CD14-positive monocyte (primary cell): ENCODE measurements around the gene ZMAT2. TPM values are rescaled to one million over a fixed set of nuclear protein-coding genes. Genes with fewer than 3 reads are reported as not detected.
"Not testable (repeated sequence)": the region's sequence is repeated elsewhere in the genome, so short reads cannot be mapped to it uniquely, and the experiment has no call there.

Experiments
- DNase-seq, 3 donors: peaks; one replicate each; pipeline ENCODE4 v3.0.0-alpha.2; 2011 to 2022
- H2AFZ ChIP-seq: 2 replicates; pipeline ENCODE4 v1.6.0; 2012; ENCODE audit warnings: mild to moderate bottlenecking, low read depth, low read length, inconsistent platforms; ENCODE audit not compliant: insufficient read depth, poor library complexity, severe bottlenecking
- H3K27ac ChIP-seq, 2 donors: 1 replicate in 1 of 2; 2 replicates in 1 of 2; pipeline ENCODE4 v1.5.1; 2012 to 2013; ENCODE audit warnings: low read length in 2 of 2, control low read depth in 1 of 2, inconsistent platforms in 1 of 2, low read depth in 1 of 2, mild to moderate bottlenecking in 1 of 2
- H3K27me3 ChIP-seq, 2 donors: one replicate each; pipeline versions ENCODE4 v1.6.0 to v1.6.1; 2011 to 2013; ENCODE audit warnings: low read length in 2 of 2; ENCODE audit not compliant: control insufficient read depth in 2 of 2, insufficient read depth in 2 of 2
- H3K36me3 ChIP-seq, 2 donors: replicated peaks in 1 of 2; 1 replicate in 1 of 2; 2 replicates in 1 of 2; pipeline versions ENCODE4 v1.5.1 to v1.6.1; 2012 to 2013; ENCODE audit warnings: low read length in 2 of 2, control low read depth in 1 of 2, inconsistent platforms in 1 of 2, mild to moderate bottlenecking in 1 of 2; ENCODE audit not compliant: insufficient read depth in 2 of 2, control insufficient read depth in 1 of 2
- H3K4me1 ChIP-seq, 2 donors: 1 replicate in 1 of 2; 2 replicates in 1 of 2; pipeline versions ENCODE4 v1.5.1 to v1.6.1; 2012 to 2013; ENCODE audit warnings: low read length in 2 of 2, control low read depth in 1 of 2, inconsistent platforms in 1 of 2, mild to moderate bottlenecking in 1 of 2, moderate library complexity in 1 of 2; ENCODE audit not compliant: insufficient read depth in 2 of 2, control insufficient read depth in 1 of 2
- H3K4me2 ChIP-seq: replicated peaks from 2 replicates; pipeline ENCODE3; 2012; ENCODE audit warnings: low read length, moderate library complexity, mild to moderate bottlenecking; ENCODE audit not compliant: poor library complexity, severe bottlenecking; ENCODE audit errors: extremely low read depth
- H3K4me3 ChIP-seq, 3 experiments: fragments of 200-600 bp in 1 of 3; sonication (generic) in 1 of 3; replicated peaks in 1 of 3; 1 replicate in 2 of 3; 2 replicates in 1 of 3; pipeline ENCODE4 v1.5.1; 2011 to 2013; ENCODE audit warnings: low read length in 3 of 3, mild to moderate bottlenecking in 3 of 3, control low read depth in 2 of 3, low read depth in 2 of 3, inconsistent platforms in 1 of 3, moderate library complexity in 1 of 3
- H3K79me2 ChIP-seq: 2 replicates; pipeline ENCODE4 v1.6.0; 2012; ENCODE audit warnings: mild to moderate bottlenecking, control low read depth, inconsistent platforms, low read length, moderate library complexity; ENCODE audit not compliant: insufficient read depth
- H3K9ac ChIP-seq: 2 replicates; pipeline ENCODE4 v1.6.0; 2017; ENCODE audit warnings: low read length, mild to moderate bottlenecking; ENCODE audit not compliant: insufficient read depth, poor library complexity, severe bottlenecking
- H3K9me3 ChIP-seq, 2 donors: replicated peaks in 1 of 2; 1 replicate in 1 of 2; 2 replicates in 1 of 2; pipeline versions ENCODE4 v1.5.1 to v1.6.1; 2012 to 2013; ENCODE audit warnings: low read length in 2 of 2, control low read depth in 1 of 2; ENCODE audit not compliant: control insufficient read depth in 1 of 2, insufficient read depth in 1 of 2
- H4K20me1 ChIP-seq: 2 replicates; pipeline ENCODE4 v1.6.0; 2012; ENCODE audit warnings: mild to moderate bottlenecking, low read length, control low read depth, moderate library complexity; ENCODE audit not compliant: insufficient read depth
- H3K27ac Mint-ChIP-seq, 7 donors: one replicate each; pipeline ENCODE4 v1.8.0; 2020; ENCODE audit warnings: mild to moderate bottlenecking in 7 of 7, mixed read lengths in 7 of 7, moderate library complexity in 6 of 7, inconsistent platforms in 2 of 7
- H3K27me3 Mint-ChIP-seq, 3 donors: one replicate each; pipeline ENCODE4 v1.8.0; 2021 to 2022; ENCODE audit warnings: low read depth in 3 of 3, mild to moderate bottlenecking in 3 of 3, mixed read lengths in 3 of 3, moderate library complexity in 3 of 3, inconsistent platforms in 1 of 3
- H3K36me3 Mint-ChIP-seq, 2 donors: one replicate each; pipeline ENCODE4 v1.8.0; 2020; ENCODE audit warnings: mixed read lengths in 2 of 2, inconsistent platforms in 1 of 2, mild to moderate bottlenecking in 1 of 2
- H3K4me1 Mint-ChIP-seq: one replicate; pipeline ENCODE4 v1.8.0; 2020; ENCODE audit warnings: mild to moderate bottlenecking, mixed read lengths
- H3K4me3 Mint-ChIP-seq, 2 donors: one replicate each; pipeline ENCODE4 v1.8.0; 2020; ENCODE audit warnings: mild to moderate bottlenecking in 2 of 2, mixed read lengths in 2 of 2, moderate library complexity in 1 of 2
- H3K9me3 Mint-ChIP-seq, 7 donors: one replicate each; pipeline ENCODE4 v1.8.0; 2020 to 2022; ENCODE audit warnings: mixed read lengths in 7 of 7, mild to moderate bottlenecking in 6 of 7, moderate library complexity in 6 of 7, inconsistent platforms in 2 of 7
- WGBS: methylation state at CpG from one replicate; pipeline ENCODE4 v1.1.5; 2013; ENCODE audit warnings: missing lambda C conversion rate; ENCODE audit not compliant: insufficient coverage; 5-methylcytosine and 5-hydroxymethylcytosine counted together
- intact Hi-C, 2 donors: fragments of 100-400 bp; cut with micrococcal nuclease; formaldehyde crosslinking; loops; one replicate each; pipeline versions ENCODE4 v1.15.0 to v1.15.1; 2023
- polyA plus RNA-seq, 3 donors: library from polyadenylated mRNA; depleted of rRNA in 1 of 3; unstranded in 2 of 3; stranded (reverse) in 1 of 3; fragments of 300-500 nt in 2 of 3; fragments of >200 nt in 1 of 3; fragmentation: Illumina TruSeq in 2 of 3; gene quantifications; 1 replicate in 2 of 3; 2 replicates in 1 of 3; pipeline ENCODE4 v1.2.3, GENCODE V29; 2012 to 2021
- TF ChIP-seq, protein P1 (sequence below): fragments of 200-600 bp; IDR thresholded peaks from one replicate; pipeline ENCODE4 v1.8.0; 2022; ENCODE audit warnings: antibody characterized with exemption, mild to moderate bottlenecking

The ZMAT2 gene
- polyA plus RNA-seq, 3 donors = 22.5 to 59.5 (median 52.5) TPM

DNA sequence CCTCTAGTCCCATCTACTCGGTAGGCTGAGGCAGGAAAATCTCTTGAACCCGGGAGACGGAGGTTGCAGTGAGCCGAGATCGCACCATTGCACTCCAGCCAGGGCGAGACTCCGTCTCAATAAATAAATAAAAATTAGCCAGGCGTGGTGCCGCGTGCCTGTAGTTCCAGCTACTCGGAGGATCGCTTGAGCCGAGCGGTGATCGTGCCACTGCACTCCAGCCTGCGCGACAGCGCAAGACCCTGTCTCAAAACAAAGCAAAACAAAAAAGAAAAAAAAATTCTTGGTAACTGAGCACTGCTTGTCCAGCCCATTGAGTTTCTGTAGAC is 36.3 kb upstream of the ZMAT2 start:
- Histone ChIP-seq H3K9ac (peak overlapping the region; percentile 78), H4K20me1 (peaks cover 33% of the 10 kb centered on the region), H2AFZ (peak overlapping the region; percentile 92), H3K27me3 (no peaks in the 10 kb centered on the region), H3K4me3 (peak overlapping the region; percentile 70 to 100 (median 97)), H3K4me2 (peak overlapping the region; percentile 95), H3K4me1 (peaks cover 20 to 28% of the 10 kb centered on the region in 2 donors), H3K79me2 (peaks cover 34% of the 10 kb centered on the region), H3K9me3 (no peaks in the 10 kb centered on the region), H3K36me3 (peaks cover 57 to 70% of the 10 kb centered on the region in 2 donors), H3K27ac (peak overlapping the region; percentile 80 to 96)
- WGBS = 27% methylated on average over 18 of the region's 18 CpGs
- Mint-ChIP-seq H3K27ac (peak overlapping the region; percentile 94 to 100 (median 99)), H3K4me1 (peaks cover 35% of the 10 kb centered on the region), H3K36me3 (peaks cover 61 to 65% of the 10 kb centered on the region in 2 donors), H3K27me3 (peaks cover 0 to 2% (median 0%) of the 10 kb centered on the region in 3 donors), H3K4me3 (peak overlapping the region; percentile 97 to 98), H3K9me3 (peaks cover 0 to 2% (median 0%) of the 10 kb centered on the region in 7 donors)
- intact Hi-C loops = no loop called here
- DNase-seq = no peak
- TF ChIP-seq, protein P1, sequence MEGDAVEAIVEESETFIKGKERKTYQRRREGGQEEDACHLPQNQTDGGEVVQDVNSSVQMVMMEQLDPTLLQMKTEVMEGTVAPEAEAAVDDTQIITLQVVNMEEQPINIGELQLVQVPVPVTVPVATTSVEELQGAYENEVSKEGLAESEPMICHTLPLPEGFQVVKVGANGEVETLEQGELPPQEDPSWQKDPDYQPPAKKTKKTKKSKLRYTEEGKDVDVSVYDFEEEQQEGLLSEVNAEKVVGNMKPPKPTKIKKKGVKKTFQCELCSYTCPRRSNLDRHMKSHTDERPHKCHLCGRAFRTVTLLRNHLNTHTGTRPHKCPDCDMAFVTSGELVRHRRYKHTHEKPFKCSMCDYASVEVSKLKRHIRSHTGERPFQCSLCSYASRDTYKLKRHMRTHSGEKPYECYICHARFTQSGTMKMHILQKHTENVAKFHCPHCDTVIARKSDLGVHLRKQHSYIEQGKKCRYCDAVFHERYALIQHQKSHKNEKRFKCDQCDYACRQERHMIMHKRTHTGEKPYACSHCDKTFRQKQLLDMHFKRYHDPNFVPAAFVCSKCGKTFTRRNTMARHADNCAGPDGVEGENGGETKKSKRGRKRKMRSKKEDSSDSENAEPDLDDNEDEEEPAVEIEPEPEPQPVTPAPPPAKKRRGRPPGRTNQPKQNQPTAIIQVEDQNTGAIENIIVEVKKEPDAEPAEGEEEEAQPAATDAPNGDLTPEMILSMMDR = no peak

DNA sequence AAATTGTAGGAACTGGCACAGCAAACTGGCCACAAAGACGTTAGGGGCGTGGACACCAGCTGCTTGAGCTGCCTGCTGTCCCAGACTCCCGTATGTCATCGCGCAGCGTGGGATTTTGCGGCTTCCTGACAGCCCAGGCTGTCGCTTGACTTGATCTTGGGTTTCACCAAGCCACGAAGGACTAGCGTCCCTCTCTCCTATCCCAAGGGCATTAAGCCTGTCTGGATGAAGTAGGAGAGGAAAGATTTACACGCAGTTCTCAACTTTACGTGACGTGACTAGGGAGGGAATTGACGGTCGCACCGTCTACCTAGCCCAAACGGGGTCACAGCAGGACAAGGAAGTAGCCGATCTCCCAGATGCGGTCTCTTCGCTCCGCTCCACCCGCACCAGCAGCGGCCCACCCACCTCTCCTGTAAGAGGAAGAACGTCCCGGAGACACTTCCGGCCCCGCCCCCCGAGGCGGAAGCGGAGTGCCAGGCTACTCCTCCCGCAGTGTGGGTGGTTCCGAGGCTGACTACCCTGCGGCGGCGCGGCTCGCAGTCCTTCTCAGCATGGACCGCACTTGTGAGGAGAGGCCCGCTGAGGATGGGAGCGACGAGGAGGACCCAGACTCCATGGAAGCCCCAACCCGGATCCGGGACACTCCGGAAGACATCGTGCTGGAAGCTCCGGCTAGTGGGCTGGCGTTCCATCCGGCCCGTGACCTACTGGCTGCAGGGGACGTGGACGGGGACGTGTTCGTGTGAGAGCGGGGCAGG is 35.7 kb upstream of the ZMAT2 start, which contains the start of gene WDR55:
Gene WDR55, plus strand, starts transcription at position 546 of the 761 bp plus-strand sequence. Its CDS starts 9 bp downstream, at position 555.
- H3K9me3 Mint-ChIP-seq = peaks cover 0 to 2% (median 0%) of the 10 kb centered on the region in 7 donors
- Histone ChIP-seq H3K9ac (peak within 1 kb of the TSS; percentile 78), H4K20me1 (peaks cover 33% of the 10 kb centered on the region), H3K4me1 (peaks cover 20 to 28% of the 10 kb centered on the region in 2 donors), H3K27me3 (no peaks in the 10 kb centered on the region), H3K9me3 (no peaks in the 10 kb centered on the region), H3K4me3 (peak within 1 kb of the TSS; percentile 70 to 100 (median 97)), H3K36me3 (peaks cover 57 to 70% of the 10 kb centered on the region in 2 donors), H3K27ac (peak within 1 kb of the TSS; percentile 80 to 96), H2AFZ (peak within 1 kb of the TSS; percentile 92), H3K79me2 (peaks cover 34% of the 10 kb centered on the region), H3K4me2 (peak within 1 kb of the TSS; percentile 95)
- H3K27me3 Mint-ChIP-seq = peaks cover 0 to 2% (median 0%) of the 10 kb centered on the region in 3 donors
- H3K36me3 Mint-ChIP-seq = peaks cover 61 to 65% of the 10 kb centered on the region in 2 donors
- intact Hi-C loops = no loop called here
- peak; percentile 93 to 95 (median 94) for DNase-seq
- H3K27ac Mint-ChIP-seq = peak within 1 kb of the TSS; percentile 94 to 100 (median 99)
- TF ChIP-seq, protein P1 = no peak
- under 1% methylated on average over 43 of the region's 54 CpGs for WGBS
- peak within 1 kb of the TSS; percentile 97 to 98 for H3K4me3 Mint-ChIP-seq
- peaks cover 35% of the 10 kb centered on the region for H3K4me1 Mint-ChIP-seq

DNA sequence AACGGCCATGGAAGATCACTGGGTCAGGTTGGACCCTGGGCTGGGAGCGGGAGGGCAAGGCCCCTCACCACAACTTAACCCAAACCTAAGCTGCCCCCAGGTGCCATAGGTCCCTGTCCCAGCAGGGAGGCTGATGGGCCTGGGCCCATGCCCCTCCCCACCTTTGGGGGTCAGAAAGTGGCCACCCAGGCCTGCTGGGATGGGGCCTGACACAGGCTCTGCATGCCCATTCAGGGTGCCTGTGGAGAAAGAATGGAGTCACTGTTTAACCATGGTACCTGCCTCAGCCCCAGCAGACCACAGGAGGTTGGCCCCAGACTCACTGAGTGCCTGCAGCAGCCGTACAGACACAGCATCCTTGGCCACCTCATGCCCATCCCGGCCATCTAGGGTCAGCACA is 29.2 kb upstream of the ZMAT2 start:
- intact Hi-C loops, H3K27ac ChIP-seq, H3K27me3 Mint-ChIP-seq, H3K4me1 ChIP-seq, H3K4me3 ChIP-seq, H3K27me3 ChIP-seq, H3K9ac ChIP-seq, H3K4me3 Mint-ChIP-seq, H2AFZ ChIP-seq, H3K9me3 ChIP-seq, H3K9me3 Mint-ChIP-seq, H3K4me2 ChIP-seq, DNase-seq: not testable (repeated sequence)
- Mint-ChIP-seq H3K36me3 (peaks cover 73 to 90% of the 10 kb centered on the region in 2 donors), H3K27ac (peak overlapping the region in 1 of 7 donors; percentile 10), H3K4me1 (peaks cover 16% of the 10 kb centered on the region)
- Histone ChIP-seq H4K20me1 (peaks cover 38% of the 10 kb centered on the region), H3K36me3 (peaks cover 68 to 95% of the 10 kb centered on the region in 2 donors), H3K79me2 (peaks cover 22% of the 10 kb centered on the region)
- no CpG with 5 or more reads among the region's 4 CpGs for WGBS
